ENCODE data around the gene KCNMA1.

The KCNMA1 gene

GRCh38 chr10:76939933-76940468, 697.6 kb downstream of the KCNMA1 start:
- no peak for DNase-seq (ENCODE audit: low spot score)

GRCh38 chr10:76937181-76937600, 700.4 kb downstream of the KCNMA1 start:
- DNase-seq (ENCODE audit: low spot score), result no peak

DNA sequence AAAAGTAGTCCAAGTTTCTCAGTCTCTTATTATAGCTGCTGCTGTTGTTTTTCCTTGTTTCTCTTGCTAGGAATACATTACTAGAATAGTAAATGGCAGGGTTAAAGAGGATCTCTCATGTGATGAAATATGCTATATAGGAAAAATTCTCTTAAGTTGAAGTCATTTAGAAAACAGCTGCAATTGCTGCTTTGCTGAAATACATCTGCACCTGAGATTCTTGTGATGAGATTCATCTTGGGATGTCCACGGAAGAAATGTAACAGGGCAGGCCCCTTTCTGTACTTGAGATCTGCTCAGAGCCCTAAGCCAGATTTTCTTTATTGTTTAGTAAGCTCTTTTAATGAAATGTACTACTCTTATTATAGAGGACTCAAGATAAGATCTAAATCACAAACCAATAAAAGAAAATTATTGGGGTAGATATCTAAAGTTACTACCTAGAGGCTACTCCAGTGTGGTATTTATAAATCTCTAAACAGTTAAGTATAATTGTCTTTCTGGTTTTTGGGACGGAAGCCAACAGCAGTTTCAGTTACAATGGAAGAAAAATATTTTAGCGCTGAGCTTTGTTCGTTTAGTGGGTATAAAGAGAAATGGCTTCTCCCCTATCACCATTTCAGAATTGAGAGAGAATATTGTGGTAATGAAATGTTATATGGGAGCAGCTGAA, 701.5 kb downstream of the KCNMA1 start:
- DNase-seq (ENCODE audit: low spot score), result no peak

GRCh38 chr10:76928565-76928964, 709.0 kb downstream of the KCNMA1 start:
- no peak for DNase-seq (ENCODE audit: low spot score)

- DNase-seq (ENCODE audit: low spot score), result no peak
Observed at GRCh38 chr10:76925636-76926405, 711.8 kb downstream of the KCNMA1 start.

DNA sequence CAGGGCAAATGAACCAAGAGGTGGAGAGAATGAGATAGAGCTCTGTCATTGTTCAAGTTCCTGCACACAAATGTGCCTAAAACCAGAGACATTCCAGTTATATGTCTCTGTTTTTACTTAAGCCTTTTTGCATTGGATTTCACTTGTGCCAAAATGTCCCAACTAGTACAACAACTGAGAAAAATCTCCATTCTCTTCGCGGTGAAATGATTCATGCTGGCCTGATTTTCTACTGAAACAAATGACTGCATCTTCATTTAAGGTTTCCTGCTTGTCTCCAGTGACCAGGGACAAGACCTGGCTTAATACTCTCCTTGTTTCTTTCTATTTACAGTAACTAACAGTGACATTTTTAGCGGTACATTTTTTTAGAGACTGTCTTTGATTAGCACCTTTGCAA, 714.9 kb downstream of the KCNMA1 start:
- DNase-seq (ENCODE audit: low spot score), result no peak

- no peak for DNase-seq (ENCODE audit: low spot score)
Observed at GRCh38 chr10:76921383-76922010, 716.1 kb downstream of the KCNMA1 start.

- no peak for DNase-seq (ENCODE audit: low spot score)
Observed at GRCh38 chr10:76920581-76920980, 717.0 kb downstream of the KCNMA1 start.

DNA sequence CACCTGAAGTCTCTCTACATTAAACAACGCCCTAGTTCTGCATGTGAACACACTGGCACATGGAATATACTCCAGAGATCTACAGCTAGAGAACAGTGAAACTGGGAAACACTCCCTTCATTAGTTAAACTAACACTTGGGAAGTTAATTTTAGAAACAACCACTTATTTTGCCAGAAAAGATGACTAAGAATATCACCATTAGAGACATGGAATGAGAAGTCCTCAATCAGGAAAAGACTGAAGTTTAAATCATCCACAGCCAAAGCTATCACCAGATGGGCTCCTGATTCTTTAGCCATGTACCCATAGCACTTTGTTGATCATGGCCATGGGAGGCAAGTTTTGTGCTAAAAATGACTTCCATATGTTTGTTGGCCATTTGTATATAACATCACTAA, 719.5 kb downstream of the KCNMA1 start:
- DNase-seq (ENCODE audit: low spot score), result no peak

DNA sequence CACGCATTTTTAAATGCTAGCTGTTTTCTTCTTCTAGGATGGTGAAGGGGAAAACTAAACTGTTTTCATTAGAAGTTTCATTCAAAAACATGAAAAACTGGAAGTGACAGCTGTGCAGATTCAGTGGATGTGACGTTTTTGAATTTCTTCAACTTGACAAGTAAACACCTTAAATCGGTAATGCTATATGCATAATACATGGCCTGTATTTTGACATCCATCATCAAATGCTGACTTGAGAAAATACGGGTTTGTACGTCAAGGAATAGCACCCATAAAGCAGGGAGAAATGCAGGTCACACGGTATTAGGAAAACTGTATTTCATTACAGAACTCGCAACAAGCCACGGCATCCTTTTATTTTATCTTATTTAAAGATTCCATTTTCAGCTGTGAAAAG, 720.5 kb downstream of the KCNMA1 start:
- no peak for DNase-seq (ENCODE audit: low spot score)

GRCh38 chr10:76916536-76916935, 721.1 kb downstream of the KCNMA1 start:
- DNase-seq (ENCODE audit: low spot score), result no peak

GRCh38 chr10:76915316-76915715, 722.3 kb downstream of the KCNMA1 start:
- no peak for DNase-seq (ENCODE audit: low spot score)

- DNase-seq (ENCODE audit: low spot score), result no peak
Observed at GRCh38 chr10:76911184-76911583, 726.4 kb downstream of the KCNMA1 start.

DNA sequence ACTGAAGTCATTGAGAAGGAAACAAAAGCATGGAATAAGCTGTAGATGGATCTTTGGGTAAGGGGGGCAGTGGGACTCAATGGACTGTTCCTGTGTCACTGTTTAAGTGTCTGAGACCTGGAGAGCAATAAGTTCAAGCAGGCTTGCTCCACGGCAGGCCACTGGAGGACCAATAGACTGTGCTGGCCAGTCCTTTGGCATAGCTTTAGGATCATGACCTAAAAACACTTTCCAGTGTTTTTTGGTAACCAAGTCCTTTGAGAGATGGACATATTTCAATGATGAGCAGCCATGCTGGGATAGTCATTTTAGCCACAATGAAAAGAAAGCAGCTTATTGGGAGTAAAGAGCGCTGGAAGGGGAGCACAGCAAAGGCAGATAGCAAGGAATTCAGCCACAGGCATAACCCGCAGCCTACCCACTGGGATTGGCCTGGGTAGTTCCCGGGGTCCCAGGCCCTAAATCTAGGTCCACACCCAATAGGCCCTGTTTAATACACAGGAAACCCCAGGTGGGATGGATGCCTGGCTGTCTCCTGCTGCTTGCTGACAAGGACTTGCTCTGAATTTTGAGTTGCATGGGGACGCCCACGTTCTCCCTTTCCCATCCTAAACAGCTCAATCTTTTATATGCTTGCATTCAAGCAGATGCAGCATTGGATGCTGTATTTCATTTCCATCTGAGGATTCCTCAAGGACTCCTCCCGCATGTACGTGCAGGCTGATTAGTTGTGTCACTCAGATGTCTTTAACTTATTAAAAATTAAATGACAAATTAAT, 727.2 kb downstream of the KCNMA1 start:
- DNase-seq (ENCODE audit: low spot score), result no peak

GRCh38 chr10:76906256-76906655, 731.4 kb downstream of the KCNMA1 start:
- no peak for DNase-seq (ENCODE audit: low spot score)

DNA sequence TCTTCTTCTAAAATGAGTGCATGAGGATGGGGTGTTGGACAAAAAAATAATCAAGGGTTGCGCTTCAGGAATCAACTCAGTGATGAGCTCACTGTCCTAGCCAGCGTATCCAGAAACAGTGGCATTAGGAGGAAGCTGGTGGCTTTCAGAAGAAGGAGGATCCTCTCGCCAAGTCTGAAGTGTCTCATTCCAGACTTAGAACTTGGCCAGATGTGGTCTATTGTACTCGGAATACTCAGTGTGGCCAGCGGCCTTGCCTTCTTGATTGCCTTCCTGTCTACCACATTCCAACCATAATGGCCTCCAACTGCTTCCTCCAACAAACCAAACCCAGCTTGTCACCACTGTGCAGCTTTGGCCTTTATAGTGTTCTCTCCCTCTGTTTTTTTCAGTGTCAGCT, 732.4 kb downstream of the KCNMA1 start:
- no peak for DNase-seq (ENCODE audit: low spot score)

DNA sequence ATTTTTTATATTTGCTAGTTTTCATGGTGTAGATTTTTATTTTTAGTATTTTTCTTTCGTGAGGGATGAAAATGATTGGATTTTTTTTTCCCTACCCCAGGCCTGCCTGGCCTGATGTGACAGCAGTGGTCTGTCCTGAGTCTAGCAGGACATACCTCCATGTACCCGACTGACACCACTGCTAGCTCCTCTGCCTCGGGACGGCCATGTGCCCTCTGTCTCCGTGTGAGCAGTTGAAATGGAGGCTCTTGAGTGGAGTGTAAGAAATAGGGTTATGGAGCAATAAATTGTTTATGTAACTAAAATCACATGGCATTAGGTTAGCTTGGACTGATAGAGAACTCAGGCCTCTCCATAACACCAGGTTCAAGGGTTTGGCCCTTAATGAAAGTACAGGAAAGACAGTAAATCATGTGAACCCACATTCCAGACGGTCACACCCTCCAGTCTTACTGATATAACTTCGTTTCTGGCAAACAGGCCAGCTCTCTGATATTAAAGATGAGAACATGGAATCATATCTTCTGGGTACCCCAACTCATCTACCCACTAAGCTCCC, 734.1 kb downstream of the KCNMA1 start:
- DNase-seq (ENCODE audit: low spot score), result no peak

- DNase-seq (ENCODE audit: low spot score), result no peak
Observed at GRCh38 chr10:76902949-76903348, 734.7 kb downstream of the KCNMA1 start.

DNA sequence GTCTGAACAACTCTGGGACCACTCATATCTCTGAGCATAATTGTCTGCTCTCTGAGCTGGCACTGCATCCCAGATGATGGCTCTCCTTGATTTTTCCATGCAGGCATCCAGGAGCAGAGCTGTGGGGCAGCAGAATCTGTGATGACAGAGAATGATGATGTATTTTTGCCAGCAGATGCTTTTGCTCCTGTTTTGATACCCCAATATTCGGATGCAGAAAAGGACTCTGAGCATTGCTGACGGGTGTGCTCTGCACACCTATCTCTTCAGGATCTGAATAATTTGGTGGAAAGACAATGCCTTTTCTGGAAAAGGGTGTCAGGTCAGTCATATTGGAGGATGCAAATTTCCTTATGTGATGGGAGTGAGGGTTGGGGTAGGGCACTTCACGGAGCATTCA, 735.9 kb downstream of the KCNMA1 start:
- no peak for DNase-seq (ENCODE audit: low spot score)

GRCh38 chr10:76899490-76899889, 738.1 kb downstream of the KCNMA1 start:
- DNase-seq (ENCODE audit: low spot score), result no peak

GRCh38 chr10:76892766-76893479, 744.7 kb downstream of the KCNMA1 start:
- no peak for DNase-seq (ENCODE audit: low spot score)

Measured in left forelimb (tissue), 1 donor.